LNCAP (cell line): ENCODE measurements around the gene EIF3K.

ENCODE experiments used
- CTCF ChIP-seq: fragments of 450-650 bp; IDR thresholded peaks from 2 replicates; pipeline ENCODE4 v1.5.1; 2017; ENCODE audit warnings: mild to moderate bottlenecking

The EIF3K gene

GRCh38 chr19:38658462-38659306, 39.7 kb downstream of the EIF3K start:
- TF ChIP-seq CTCF = no peak

GRCh38 chr19:38660724-38661123, 41.7 kb downstream of the EIF3K start:
- no peak for TF ChIP-seq CTCF

- no peak for TF ChIP-seq CTCF
These were observed 42.1 kb downstream of the EIF3K start for GRCh38 chr19:38661136-38661535.

GRCh38 chr19:38661996-38662395, 43.0 kb downstream of the EIF3K start:
- TF ChIP-seq CTCF = no peak

GRCh38 chr19:38662537-38663155, 43.7 kb downstream of the EIF3K start:
- TF ChIP-seq CTCF = no peak

GRCh38 chr19:38663156-38663651, 44.2 kb downstream of the EIF3K start:
- TF ChIP-seq CTCF = no peak

- TF ChIP-seq CTCF = no peak
These were observed 45.0 kb downstream of the EIF3K start for GRCh38 chr19:38663957-38664502.
